ENCODE results near the gene BEAN1. TPM values are rescaled to one million over a fixed set of nuclear protein-coding genes. Genes with fewer than 3 reads are reported as not detected.

BEAN1 gene
- total and polyA plus RNA-seq, 2 experiments from 2014 or later = 0.07 to 0.10 TPM

- peaks cover 5% of the 10 kb centered on the region for H3K27me3 Mint-ChIP-seq (ENCODE audit: insufficient read depth, low read depth, poor library complexity)
- H3K4me1 Mint-ChIP-seq = peaks cover 5% of the 10 kb centered on the region; the same call in 1 of the 3 replicates
- ATAC-seq (no peak), DNase-seq (ENCODE audit: low spot score) (no peak)
- Histone ChIP-seq H3K4me1 (ENCODE audit: insufficient read depth) (no peaks in the 10 kb centered on the region), H2AFZ (no peak overlapping the region), H3K36me3 (ENCODE audit: insufficient read depth) (no peaks in the 10 kb centered on the region), H3K4me3 (no peak overlapping the region), H3K79me2 (replicated peaks; ENCODE audit: insufficient read depth) (no peaks in the 10 kb centered on the region), H3K4me2 (no peak overlapping the region), H4K20me1 (replicated peaks; ENCODE audit: insufficient read depth) (no peaks in the 10 kb centered on the region), H3K9me2 (ENCODE audit: insufficient read depth) (no peaks in the 10 kb centered on the region), H3K27ac (ENCODE audit: low read depth) (no peak overlapping the region), H3F3A (replicated peaks; ENCODE audit: low read depth) (no peaks in the 10 kb centered on the region), H3K27me3 (ENCODE audit: insufficient read depth) (no peaks in the 10 kb centered on the region)
- no peak overlapping the region for H3K4me3 Mint-ChIP-seq
- TF ChIP-seq, protein P1, sequence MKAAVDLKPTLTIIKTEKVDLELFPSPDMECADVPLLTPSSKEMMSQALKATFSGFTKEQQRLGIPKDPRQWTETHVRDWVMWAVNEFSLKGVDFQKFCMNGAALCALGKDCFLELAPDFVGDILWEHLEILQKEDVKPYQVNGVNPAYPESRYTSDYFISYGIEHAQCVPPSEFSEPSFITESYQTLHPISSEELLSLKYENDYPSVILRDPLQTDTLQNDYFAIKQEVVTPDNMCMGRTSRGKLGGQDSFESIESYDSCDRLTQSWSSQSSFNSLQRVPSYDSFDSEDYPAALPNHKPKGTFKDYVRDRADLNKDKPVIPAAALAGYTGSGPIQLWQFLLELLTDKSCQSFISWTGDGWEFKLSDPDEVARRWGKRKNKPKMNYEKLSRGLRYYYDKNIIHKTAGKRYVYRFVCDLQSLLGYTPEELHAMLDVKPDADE (IDR thresholded peaks at IDR 0.05) = no peak
- TF ChIP-seq, protein P2, sequence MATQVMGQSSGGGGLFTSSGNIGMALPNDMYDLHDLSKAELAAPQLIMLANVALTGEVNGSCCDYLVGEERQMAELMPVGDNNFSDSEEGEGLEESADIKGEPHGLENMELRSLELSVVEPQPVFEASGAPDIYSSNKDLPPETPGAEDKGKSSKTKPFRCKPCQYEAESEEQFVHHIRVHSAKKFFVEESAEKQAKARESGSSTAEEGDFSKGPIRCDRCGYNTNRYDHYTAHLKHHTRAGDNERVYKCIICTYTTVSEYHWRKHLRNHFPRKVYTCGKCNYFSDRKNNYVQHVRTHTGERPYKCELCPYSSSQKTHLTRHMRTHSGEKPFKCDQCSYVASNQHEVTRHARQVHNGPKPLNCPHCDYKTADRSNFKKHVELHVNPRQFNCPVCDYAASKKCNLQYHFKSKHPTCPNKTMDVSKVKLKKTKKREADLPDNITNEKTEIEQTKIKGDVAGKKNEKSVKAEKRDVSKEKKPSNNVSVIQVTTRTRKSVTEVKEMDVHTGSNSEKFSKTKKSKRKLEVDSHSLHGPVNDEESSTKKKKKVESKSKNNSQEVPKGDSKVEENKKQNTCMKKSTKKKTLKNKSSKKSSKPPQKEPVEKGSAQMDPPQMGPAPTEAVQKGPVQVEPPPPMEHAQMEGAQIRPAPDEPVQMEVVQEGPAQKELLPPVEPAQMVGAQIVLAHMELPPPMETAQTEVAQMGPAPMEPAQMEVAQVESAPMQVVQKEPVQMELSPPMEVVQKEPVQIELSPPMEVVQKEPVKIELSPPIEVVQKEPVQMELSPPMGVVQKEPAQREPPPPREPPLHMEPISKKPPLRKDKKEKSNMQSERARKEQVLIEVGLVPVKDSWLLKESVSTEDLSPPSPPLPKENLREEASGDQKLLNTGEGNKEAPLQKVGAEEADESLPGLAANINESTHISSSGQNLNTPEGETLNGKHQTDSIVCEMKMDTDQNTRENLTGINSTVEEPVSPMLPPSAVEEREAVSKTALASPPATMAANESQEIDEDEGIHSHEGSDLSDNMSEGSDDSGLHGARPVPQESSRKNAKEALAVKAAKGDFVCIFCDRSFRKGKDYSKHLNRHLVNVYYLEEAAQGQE (IDR thresholded peaks at IDR 0.05; ENCODE audit: unreplicated experiment) = no peak
- TF ChIP-seq EZH2 (IDR thresholded peaks at IDR 0.05; ENCODE audit: low read depth, unreplicated experiment) = no peak
- no peak for TF ChIP-seq CREB1 (CRISPR knock-in tag; IDR thresholded peaks at IDR 0.05; ENCODE audit: low read depth)
- TF ChIP-seq ZNF462 (CRISPR knock-in tag; IDR thresholded peaks at IDR 0.05) = no peak
- TF ChIP-seq EZH2phosphoT487 (IDR thresholded peaks at IDR 0.05; ENCODE audit: unreplicated experiment) = no peak
- no peak for TF ChIP-seq NANOG (IDR thresholded peaks at IDR 0.05; ENCODE audit: borderline replicate concordance)
- no peak for TF ChIP-seq ZNF114 (CRISPR knock-in tag; IDR thresholded peaks at IDR 0.05)
- TF ChIP-seq CTCF (conservative IDR thresholded peaks at IDR 0.05; ENCODE audit: low read depth in 2 of 2) = no peak
- TF ChIP-seq JUNB (IDR thresholded peaks at IDR 0.05; ENCODE audit: unreplicated experiment) = no peak
- TF ChIP-seq STAT1 (IDR thresholded peaks at IDR 0.05; ENCODE audit: unreplicated experiment) = no peak
- no peak for TF ChIP-seq ZNF331 (CRISPR knock-in tag; IDR thresholded peaks at IDR 0.05; ENCODE audit: low read depth)
- TF ChIP-seq POLR2AphosphoS5 (IDR thresholded peaks at IDR 0.05; ENCODE audit: low read depth) = no peak
- H3K36me3 Mint-ChIP-seq (ENCODE audit: low read depth) = no peaks in the 10 kb centered on the region
- no peaks in the 10 kb centered on the region for H3K9me3 Mint-ChIP-seq
- no peak overlapping the region for H3K27ac Mint-ChIP-seq
These were observed 15.6 kb downstream of the BEAN1 start for GRCh38 chr16:66442502-66443268.

All from GM23338 (cell line).